Measurements from ENCODE around the gene TC2N. TPM values are rescaled to one million over a fixed set of nuclear protein-coding genes. Genes with fewer than 3 reads are reported as not detected.

The TC2N gene
- total RNA-seq, 1 experiment from 2014 or later: 16.4 TPM

DNA sequence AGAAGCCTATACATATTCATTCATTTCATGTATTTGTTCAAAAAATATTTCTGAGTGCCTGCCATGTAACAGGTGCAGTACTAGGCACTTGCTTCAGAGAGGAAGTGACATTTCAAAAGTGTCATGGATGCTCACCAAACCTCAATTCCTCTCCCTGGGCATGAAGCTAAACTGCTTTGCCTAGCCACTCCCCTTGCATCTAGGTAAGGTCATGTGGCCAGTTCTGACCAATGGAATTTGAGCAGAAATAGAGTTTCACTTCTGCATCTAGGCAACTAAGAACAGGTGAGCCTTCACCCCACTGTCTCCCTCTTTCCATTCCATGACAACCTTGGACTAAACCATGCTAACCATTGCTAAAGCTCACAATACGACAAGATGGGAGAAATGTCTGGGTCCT, 27.6 kb downstream of the TC2N start:
- no peak overlapping the region for H3K4me3 Mint-ChIP-seq
- Histone ChIP-seq H2AFZ (ENCODE audit: low read length) (no peak overlapping the region), H3K27ac (ENCODE audit: insufficient read length, low read depth, low read length) (no peak overlapping the region), H3K4ac (ENCODE audit: low read depth, low read length) (no peak overlapping the region), H2BK15ac (ENCODE audit: low read depth, low read length) (no peak overlapping the region), H2BK12ac (ENCODE audit: insufficient read length, low read depth, low read length) (no peak overlapping the region), H2BK5ac (ENCODE audit: insufficient read length, low read length) (no peak overlapping the region), H4K8ac (replicated peaks; ENCODE audit: insufficient read length, low read depth, low read length) (no peak overlapping the region), H3K27me3 (ENCODE audit: insufficient read depth, low read length) (no peaks in the 10 kb centered on the region), H4K91ac (ENCODE audit: insufficient read length, low read depth, low read length) (no peak overlapping the region), H3K4me2 (ENCODE audit: insufficient read depth, insufficient read length, low read length) (no peak overlapping the region), H3K9me3 (ENCODE audit: control insufficient read depth, low read depth, low read length) (no peaks in the 10 kb centered on the region), H3K23me2 (ENCODE audit: insufficient read length, low read depth, low read length, poor library complexity, severe bottlenecking) (peaks cover 3% of the 10 kb centered on the region), H3K9ac (ENCODE audit: extremely low read depth, insufficient read length, low read length) (no peak overlapping the region), H2AK5ac (ENCODE audit: insufficient read length, low read length) (no peak overlapping the region), H2BK120ac (ENCODE audit: low read depth, low read length, poor library complexity, severe bottlenecking) (no peak overlapping the region), H3K18ac (ENCODE audit: insufficient read length, low read depth, low read length) (no peak overlapping the region), H3K4me1 (ENCODE audit: insufficient read depth, low read length) (no peaks in the 10 kb centered on the region), H3K14ac (ENCODE audit: insufficient read depth, low read length) (no peak overlapping the region), H3T11ph (ENCODE audit: low read length) (no peak overlapping the region), H4K20me1 (ENCODE audit: control insufficient read depth, insufficient read depth, insufficient read length) (no peaks in the 10 kb centered on the region), H3K23ac (ENCODE audit: insufficient read length, low read depth, low read length) (no peak overlapping the region), H2BK20ac (ENCODE audit: low read depth, low read length, poor library complexity, severe bottlenecking) (no peak overlapping the region), H3K79me2 (ENCODE audit: insufficient read depth, low read length) (no peaks in the 10 kb centered on the region), H3K56ac (ENCODE audit: insufficient read length, low read depth, low read length) (no peak overlapping the region), H3K79me1 (ENCODE audit: insufficient read depth, low read depth, low read length, poor library complexity, severe bottlenecking) (no peaks in the 10 kb centered on the region), H4K5ac (ENCODE audit: insufficient read length, low read depth, low read length) (no peak overlapping the region)
- H3K9me3 Mint-ChIP-seq: no peaks in the 10 kb centered on the region
- H3K27me3 Mint-ChIP-seq (ENCODE audit: low read depth): peaks cover 5% of the 10 kb centered on the region; the same call in 1 of the 2 replicates
- no CpG with 5 or more reads among the region's 1 CpG for WGBS (ENCODE audit: extremely low coverage, insufficient read length, low lambda C conversion rate)
- TF ChIP-seq, protein P1, sequence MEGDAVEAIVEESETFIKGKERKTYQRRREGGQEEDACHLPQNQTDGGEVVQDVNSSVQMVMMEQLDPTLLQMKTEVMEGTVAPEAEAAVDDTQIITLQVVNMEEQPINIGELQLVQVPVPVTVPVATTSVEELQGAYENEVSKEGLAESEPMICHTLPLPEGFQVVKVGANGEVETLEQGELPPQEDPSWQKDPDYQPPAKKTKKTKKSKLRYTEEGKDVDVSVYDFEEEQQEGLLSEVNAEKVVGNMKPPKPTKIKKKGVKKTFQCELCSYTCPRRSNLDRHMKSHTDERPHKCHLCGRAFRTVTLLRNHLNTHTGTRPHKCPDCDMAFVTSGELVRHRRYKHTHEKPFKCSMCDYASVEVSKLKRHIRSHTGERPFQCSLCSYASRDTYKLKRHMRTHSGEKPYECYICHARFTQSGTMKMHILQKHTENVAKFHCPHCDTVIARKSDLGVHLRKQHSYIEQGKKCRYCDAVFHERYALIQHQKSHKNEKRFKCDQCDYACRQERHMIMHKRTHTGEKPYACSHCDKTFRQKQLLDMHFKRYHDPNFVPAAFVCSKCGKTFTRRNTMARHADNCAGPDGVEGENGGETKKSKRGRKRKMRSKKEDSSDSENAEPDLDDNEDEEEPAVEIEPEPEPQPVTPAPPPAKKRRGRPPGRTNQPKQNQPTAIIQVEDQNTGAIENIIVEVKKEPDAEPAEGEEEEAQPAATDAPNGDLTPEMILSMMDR (conservative IDR thresholded peaks at IDR 0.05): no peak
- no peaks in the 10 kb centered on the region for H3K36me3 Mint-ChIP-seq (ENCODE audit: insufficient read depth in 1 of 3, low read depth in 3 of 3)
- DNase-seq: no peak
- no peak overlapping the region for H3K27ac Mint-ChIP-seq
- H3K4me1 Mint-ChIP-seq: peaks cover 9 to 12% of the 10 kb centered on the region in 2 experiments
